Measurements from ENCODE around the gene C1orf232.

Gene C1orf232

DNA sequence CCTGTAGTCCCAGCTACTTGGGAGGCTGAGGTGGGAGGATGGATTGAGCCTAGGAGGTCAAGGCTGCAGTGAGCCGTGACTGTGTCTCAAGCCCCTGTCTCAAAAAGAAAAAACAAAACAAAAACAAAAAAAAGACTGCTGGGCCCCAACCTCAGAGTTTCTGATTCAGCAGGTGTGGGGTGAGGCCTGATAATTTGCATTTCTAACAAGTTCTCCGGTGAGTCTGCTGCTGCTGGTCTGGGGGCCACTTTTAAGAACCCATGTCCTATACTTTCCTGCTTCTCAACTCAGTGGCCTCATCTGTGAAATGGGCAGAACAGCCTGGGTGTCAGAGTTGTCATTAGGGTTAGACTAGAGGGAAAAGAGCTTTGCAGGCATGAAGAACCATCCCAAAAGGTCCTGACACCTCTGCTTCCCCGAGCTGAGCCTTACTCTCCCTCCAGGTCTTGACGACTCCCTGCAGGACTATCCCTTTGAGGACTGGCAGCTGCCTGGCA lies 11.3 kb upstream of the C1orf232 start:
- H3K4me3 ChIP-seq (ENCODE audit: low read length): no peak overlapping the region
- TF ChIP-seq, protein P1, sequence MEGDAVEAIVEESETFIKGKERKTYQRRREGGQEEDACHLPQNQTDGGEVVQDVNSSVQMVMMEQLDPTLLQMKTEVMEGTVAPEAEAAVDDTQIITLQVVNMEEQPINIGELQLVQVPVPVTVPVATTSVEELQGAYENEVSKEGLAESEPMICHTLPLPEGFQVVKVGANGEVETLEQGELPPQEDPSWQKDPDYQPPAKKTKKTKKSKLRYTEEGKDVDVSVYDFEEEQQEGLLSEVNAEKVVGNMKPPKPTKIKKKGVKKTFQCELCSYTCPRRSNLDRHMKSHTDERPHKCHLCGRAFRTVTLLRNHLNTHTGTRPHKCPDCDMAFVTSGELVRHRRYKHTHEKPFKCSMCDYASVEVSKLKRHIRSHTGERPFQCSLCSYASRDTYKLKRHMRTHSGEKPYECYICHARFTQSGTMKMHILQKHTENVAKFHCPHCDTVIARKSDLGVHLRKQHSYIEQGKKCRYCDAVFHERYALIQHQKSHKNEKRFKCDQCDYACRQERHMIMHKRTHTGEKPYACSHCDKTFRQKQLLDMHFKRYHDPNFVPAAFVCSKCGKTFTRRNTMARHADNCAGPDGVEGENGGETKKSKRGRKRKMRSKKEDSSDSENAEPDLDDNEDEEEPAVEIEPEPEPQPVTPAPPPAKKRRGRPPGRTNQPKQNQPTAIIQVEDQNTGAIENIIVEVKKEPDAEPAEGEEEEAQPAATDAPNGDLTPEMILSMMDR (conservative IDR thresholded peaks at IDR 0.05; ENCODE audit: low read length): no peak
- DNase-seq (ENCODE audit: low read depth): no peak

DNA sequence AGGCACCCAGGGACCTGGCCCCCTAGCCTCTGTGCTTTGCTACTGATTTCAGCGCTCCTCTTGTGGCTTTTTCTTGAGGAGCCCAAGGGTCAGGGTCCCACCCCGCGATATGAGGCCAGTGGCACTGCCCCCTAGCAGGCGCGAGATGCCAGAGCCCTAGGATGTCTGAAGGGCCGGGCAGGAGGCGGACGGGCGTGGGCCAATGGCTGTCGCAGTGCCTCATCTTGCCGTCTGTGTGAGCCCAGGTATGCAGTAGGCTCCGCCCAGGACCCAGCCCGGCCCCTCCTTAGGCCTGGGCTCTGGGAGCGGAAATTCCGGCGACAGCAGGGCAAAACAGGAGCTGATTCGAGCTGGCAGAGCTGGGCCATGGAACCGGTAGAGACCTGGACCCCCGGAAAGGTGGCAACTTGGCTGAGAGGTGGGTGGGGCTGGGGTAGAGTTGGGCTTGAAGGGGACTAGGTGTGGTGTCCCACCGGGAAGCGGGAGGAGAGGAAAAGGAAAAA lies 8.5 kb upstream of the C1orf232 start, which contains the start of gene CNKSR1:
TSS of gene CNKSR1 (plus strand) at position 310 of the 503 bp plus-strand sequence. CDS start at position 367, 57 bp downstream.
- no peak for DNase-seq (ENCODE audit: low read depth)
- no peak within 1 kb of the TSS for H3K4me3 ChIP-seq (ENCODE audit: low read length)
- TF ChIP-seq, protein P1 (conservative IDR thresholded peaks at IDR 0.05; ENCODE audit: low read length): no peak

DNA sequence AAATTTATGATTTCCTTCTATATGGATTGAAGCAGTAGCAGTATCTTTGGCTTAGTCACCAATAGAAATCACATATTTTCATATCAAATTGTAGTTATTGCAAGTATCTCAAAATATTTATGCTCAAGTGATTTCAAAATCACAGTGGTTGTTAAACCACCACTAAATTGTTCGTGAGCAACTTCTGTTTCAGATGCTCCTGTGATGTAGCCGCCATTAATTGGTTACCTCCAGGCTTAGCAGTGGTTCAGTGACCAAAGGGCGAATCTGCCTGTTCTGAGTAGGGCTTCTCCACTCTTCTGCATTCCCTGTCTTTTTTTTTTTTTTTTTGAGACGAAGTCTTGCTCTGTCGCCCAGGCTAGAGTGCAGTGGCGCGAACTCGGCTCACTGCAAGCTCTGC lies 6.6 kb upstream of the C1orf232 start:
- no peak for DNase-seq (ENCODE audit: low read depth)
- H3K4me3 ChIP-seq (ENCODE audit: low read length): no peak overlapping the region
- TF ChIP-seq, protein P1 (conservative IDR thresholded peaks at IDR 0.05; ENCODE audit: low read length): no peak

DNA sequence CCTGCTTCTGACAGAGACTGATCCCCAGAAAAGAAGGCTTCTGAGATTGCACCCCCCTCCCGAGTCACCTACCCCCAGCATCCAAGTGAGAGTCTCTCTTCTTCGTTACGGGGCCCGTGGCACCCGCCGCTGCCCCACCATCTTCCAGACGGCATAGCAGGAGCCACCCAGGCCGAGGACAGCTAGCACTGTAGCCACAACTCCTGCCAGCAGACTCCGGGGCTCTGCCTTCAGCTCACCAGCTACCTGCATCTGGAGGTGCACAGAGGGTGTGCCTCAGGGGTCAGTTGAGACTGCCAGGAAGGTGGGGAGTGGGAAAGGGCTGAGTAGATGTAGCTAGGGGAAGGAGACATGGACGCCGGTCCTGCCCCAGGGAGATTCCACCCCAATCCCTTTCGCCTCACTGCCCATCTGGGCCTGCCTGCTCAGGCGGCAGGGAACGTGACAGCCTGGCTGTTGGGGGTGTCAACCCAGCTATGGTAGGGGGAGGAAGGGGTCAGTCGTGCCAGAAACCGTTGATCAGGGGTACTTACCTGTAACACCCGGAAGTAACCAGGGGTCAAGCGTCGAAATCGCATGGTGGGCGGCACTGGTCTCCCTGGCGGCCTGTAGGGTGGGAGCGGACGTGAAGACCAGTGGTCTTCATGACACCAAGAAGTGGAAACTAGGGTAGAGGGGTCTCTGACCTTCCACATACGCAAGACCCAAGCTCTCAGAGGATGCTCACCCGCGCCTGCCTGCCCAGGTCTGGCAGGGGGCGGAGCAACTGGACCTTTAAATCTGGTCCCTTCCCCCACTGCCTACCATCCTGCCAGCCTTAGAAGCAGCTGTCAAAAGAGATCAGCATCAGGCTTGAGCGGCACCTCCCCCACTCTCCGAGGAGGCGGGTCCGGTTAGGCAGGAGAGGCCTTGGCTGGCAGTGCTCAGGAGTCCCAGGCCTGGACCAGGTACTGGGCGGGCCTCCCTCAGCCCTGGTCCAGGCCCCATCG lies 2.6 kb upstream of the C1orf232 start, which contains the start of gene ZNF593OS:
TSS of gene ZNF593OS (minus strand) at position 749 of the 989 bp plus-strand sequence. CDS start at position 578, 171 bp downstream.
- peak within 1 kb of the TSS; percentile 83 for H3K4me3 ChIP-seq (ENCODE audit: low read length)
- TF ChIP-seq, protein P1 (conservative IDR thresholded peaks at IDR 0.05; ENCODE audit: low read length): no peak
- DNase-seq (ENCODE audit: low read depth): no peak

DNA sequence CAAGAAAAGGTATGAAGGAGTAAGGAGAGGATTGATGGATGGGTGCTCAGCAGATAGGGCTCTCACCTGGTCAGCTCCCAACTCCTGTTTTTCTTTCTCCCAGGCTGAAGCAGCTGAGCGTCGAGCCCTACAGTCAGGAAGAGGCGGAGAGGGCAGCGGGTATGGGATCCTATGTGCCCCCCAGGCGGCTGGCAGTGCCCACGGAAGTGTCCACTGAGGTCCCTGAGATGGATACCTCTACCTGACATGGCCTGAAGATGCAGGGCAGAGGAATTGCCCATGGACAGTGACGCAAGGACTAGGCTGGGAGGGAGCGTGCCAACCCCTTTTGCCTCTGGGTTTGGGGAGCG lies 1.7 kb upstream of the C1orf232 start:
- TF ChIP-seq, protein P1 (conservative IDR thresholded peaks at IDR 0.05; ENCODE audit: low read length): no peak
- DNase-seq (ENCODE audit: low read depth): no peak

DNA sequence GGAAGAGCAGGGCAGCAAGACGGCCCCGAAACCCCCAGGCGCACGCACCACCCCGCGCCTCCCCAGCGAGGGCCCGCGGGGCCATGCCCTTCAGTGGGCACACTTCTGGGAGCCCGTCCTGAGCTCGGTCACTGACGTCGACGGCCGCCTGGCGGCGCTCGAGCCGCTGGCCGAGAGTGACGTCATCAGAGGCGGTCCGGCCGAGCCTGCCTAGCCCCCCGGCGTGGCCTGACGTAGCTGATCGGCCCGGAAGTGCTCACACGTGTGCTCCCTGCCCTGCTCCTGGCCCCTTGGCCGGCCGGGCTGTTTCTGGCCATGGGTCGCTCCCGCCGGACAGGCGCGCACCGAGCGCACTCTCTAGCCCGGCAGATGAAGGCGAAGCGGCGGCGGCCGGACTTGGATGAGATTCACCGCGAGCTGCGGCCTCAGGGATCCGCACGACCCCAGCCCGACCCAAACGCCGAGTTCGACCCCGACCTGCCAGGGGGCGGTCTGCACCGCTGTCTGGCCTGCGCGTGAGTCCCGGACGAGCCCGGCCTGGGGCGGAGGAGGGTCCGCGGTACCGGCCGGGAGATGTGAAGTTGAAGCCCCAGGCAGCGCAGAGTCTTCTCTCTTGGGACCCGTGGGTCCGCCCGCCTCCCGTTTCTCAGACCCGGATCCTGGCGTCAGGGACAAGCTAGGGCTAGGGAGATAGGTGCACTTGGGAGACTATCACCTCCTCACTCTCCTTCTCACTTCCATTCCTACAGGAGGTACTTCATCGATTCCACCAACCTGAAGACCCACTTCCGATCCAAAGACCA lies 1.1 kb upstream of the C1orf232 start, which contains the start of gene ZNF593:
TSS of gene ZNF593 (plus strand) at position 240 of the 803 bp plus-strand sequence. CDS start at position 316, 76 bp downstream.
- H3K4me3 ChIP-seq (ENCODE audit: low read length): peak within 1 kb of the TSS; percentile 83
- TF ChIP-seq, protein P1 (conservative IDR thresholded peaks at IDR 0.05; ENCODE audit: low read length): peak; percentile 74
- peak; percentile 87 for DNase-seq (ENCODE audit: low read depth)

More for the DNA sequence above, 1.7 kb upstream of the C1orf232 start:
- peak overlapping the region; percentile 83 for H3K4me3 ChIP-seq (ENCODE audit: low read length)
